GM12878 (cell line): ENCODE results near the gene FRMD8. TPM values are rescaled to one million over a fixed set of nuclear protein-coding genes. Genes with fewer than 3 reads are reported as not detected.

ENCODE experiments used
- ATAC-seq: fragments of 200-7000 bp; cut with Tn5 transposase; 3 replicates; pipeline ENCODE4 v1.9.1; 2020; ENCODE audit warnings: mild to moderate bottlenecking, moderate library complexity
- BruUV-seq: library from RNA; stranded (reverse); fragments of 400-500 nt; replicated peaks from 2 replicates; lab custom pipeline; 2021; lab: Mats Ljungman, UMichigan
- CTCF ChIA-PET: fragments of 300-600 bp; sonication (Branson Sonifier 250); formaldehyde crosslinking; extraction: SDS; loops from one replicate; lab custom pipeline; 2021; ENCODE audit warnings: inconsistent platforms; lab: Yijun Ruan, JAX
- POLR2A ChIA-PET: fragments of 350-600 bp; formaldehyde crosslinking; extraction: SDS; loops from one replicate; lab custom pipeline; 2021; ENCODE audit warnings: inconsistent platforms; lab: Charles Lee
- RAD21 ChIA-PET: fragments of 300-600 bp; sonication (Branson Sonifier 250); formaldehyde crosslinking; loops from one replicate; lab custom pipeline; 2023; ENCODE audit warnings: antibody characterized with exemption; ENCODE audit not compliant: unreplicated experiment; lab: Charles Lee
- SMC1A ChIA-PET: fragments of 300-600 bp; sonication (Branson Sonifier 250); formaldehyde crosslinking; loops from one replicate; lab custom pipeline; 2023; ENCODE audit not compliant: unreplicated experiment, uncharacterized antibody; lab: Charles Lee
- DNase-seq: peaks from one replicate; pipeline ENCODE4 v3.0.0-alpha.2; 2011; ENCODE audit warnings: low read depth, low spot score
- FAIRE-seq: peaks from 3 replicates; lab custom pipeline; 2011; peaks lifted over from hg19 to GRCh38; lab: Jason Lieb, UNC
- H2AFZ ChIP-seq: 2 replicates; pipeline ENCODE4 v1.6.0; 2011; ENCODE audit warnings: low read depth, low read length, control low read depth; ENCODE audit not compliant: control insufficient read depth
- H3K27ac ChIP-seq: 2 replicates; pipeline ENCODE4 v1.5.1; 2011; ENCODE audit warnings: control low read depth; ENCODE audit not compliant: control insufficient read depth, insufficient read depth
- H3K27me3 ChIP-seq, 2 experiments: replicated peaks in 1 of 2; 2 replicates each; pipeline versions ENCODE4 v1.6.0 to v1.6.1; 2011; ENCODE audit warnings: low read length in 1 of 2; ENCODE audit not compliant: control insufficient read depth in 2 of 2, insufficient read depth in 2 of 2
- H3K36me3 ChIP-seq, 2 experiments: 2 replicates each; pipeline ENCODE4 v1.5.1; 2011; ENCODE audit warnings: low read length in 1 of 2; ENCODE audit not compliant: control insufficient read depth in 2 of 2, insufficient read depth in 2 of 2
- H3K4me1 ChIP-seq: 2 replicates; pipeline ENCODE4 v1.6.1; 2011; ENCODE audit warnings: mild to moderate bottlenecking, low read length, moderate library complexity, mixed read lengths; ENCODE audit not compliant: control insufficient read depth, insufficient read depth
- H3K4me2 ChIP-seq: 2 replicates; pipeline ENCODE4 v1.6.0; 2011; ENCODE audit warnings: control low read depth; ENCODE audit not compliant: control insufficient read depth, insufficient read depth
- H3K4me3 ChIP-seq: fragments of 200-600 bp; sonication (generic); 2 replicates; pipeline ENCODE4 v1.5.1; 2016
- H3K79me2 ChIP-seq: 2 replicates; pipeline ENCODE4 v1.6.0; 2011; ENCODE audit warnings: low read length; ENCODE audit not compliant: control insufficient read depth, insufficient read depth
- H3K9ac ChIP-seq: 2 replicates; pipeline ENCODE4 v1.8.0; 2011; ENCODE audit warnings: low read length, control low read depth, mixed read lengths; ENCODE audit not compliant: control insufficient read depth, insufficient read depth
- H3K9me3 ChIP-seq: replicated peaks from 3 replicates; pipeline ENCODE4 v1.5.1; 2011; ENCODE audit warnings: mild to moderate bottlenecking, low read length; ENCODE audit not compliant: control insufficient read depth, insufficient read depth
- H4K20me1 ChIP-seq: 2 replicates; pipeline ENCODE4 v1.6.0; 2011; ENCODE audit not compliant: control insufficient read depth, insufficient read depth
- CREM ChIP-seq: IDR thresholded peaks from 2 replicates; pipeline ENCODE4 v1.6.1; 2014; ENCODE audit warnings: antibody characterized with exemption, low read depth
- ESRRA ChIP-seq: IDR thresholded peaks from 2 replicates; pipeline ENCODE4 v1.6.1; 2012; ENCODE audit warnings: mild to moderate bottlenecking, low read length, improper control_type of control experiment
- HSF1 ChIP-seq: fragments of 150-350 bp; IDR thresholded peaks from 2 replicates; pipeline ENCODE4 v1.6.1; 2014; ENCODE audit warnings: mild to moderate bottlenecking, low read depth, low read length
- KLF5 ChIP-seq: fragments of 450-650 bp; IDR thresholded peaks from 2 replicates; pipeline ENCODE4 v1.6.1; 2014; ENCODE audit warnings: mild to moderate bottlenecking; ENCODE audit not compliant: partially characterized antibody
- LARP7 ChIP-seq: fragments of 450-650 bp; IDR thresholded peaks from 2 replicates; pipeline ENCODE4 v1.6.1; 2017; ENCODE audit warnings: mild to moderate bottlenecking
- PAX5 ChIP-seq: IDR thresholded peaks from 2 replicates; pipeline ENCODE4 v1.6.1; 2011; ENCODE audit warnings: low read depth, low read length, borderline replicate concordance
- POLR2AphosphoS5 ChIP-seq: IDR thresholded peaks from 2 replicates; pipeline ENCODE4 v1.6.1; 2011; ENCODE audit warnings: mild to moderate bottlenecking, low read length, inconsistent platforms
- POU2F2 ChIP-seq: IDR thresholded peaks from 3 replicates; pipeline ENCODE4 v1.6.1; 2011; ENCODE audit warnings: low read depth, mild to moderate bottlenecking, low read length, borderline replicate concordance
- SMAD1 ChIP-seq: fragments of 450-650 bp; IDR thresholded peaks from 2 replicates; pipeline ENCODE4 v1.6.1; 2018; ENCODE audit warnings: mild to moderate bottlenecking, low read depth; ENCODE audit not compliant: partially characterized antibody
- SPI1 ChIP-seq: IDR thresholded peaks from 2 replicates; pipeline ENCODE4 v1.6.1; 2011; ENCODE audit warnings: low read depth, mild to moderate bottlenecking, low read length, moderate library complexity, borderline replicate concordance; ENCODE audit not compliant: insufficient read depth
- YY1 ChIP-seq: IDR thresholded peaks from 2 replicates; pipeline ENCODE4 v1.6.1; 2011; ENCODE audit warnings: low read depth, mild to moderate bottlenecking, low read length
- ZBED1 ChIP-seq: IDR thresholded peaks from 2 replicates; pipeline ENCODE4 v1.6.1; 2016; ENCODE audit warnings: borderline replicate concordance
- WGBS: methylation state at CpG from one replicate; pipeline ENCODE4 v1.1.6; 2016; ENCODE audit warnings: low lambda C conversion rate; ENCODE audit not compliant: insufficient replicate concordance, insufficient coverage; ENCODE audit errors: missing lambda C conversion rate; 5-methylcytosine and 5-hydroxymethylcytosine counted together
- in situ Hi-C: fragments of 300-500 bp; cut with MboI; formaldehyde crosslinking; loops from 9 replicates; pipeline ENCODE4 v1.14.3; 2018; ENCODE audit warnings: mixed read lengths
- intact Hi-C: fragments of 100-400 bp; cut with micrococcal nuclease; formaldehyde crosslinking; loops from one replicate; pipeline ENCODE4 v1.14.2; 2022; ENCODE audit not compliant: unreplicated experiment
- polyA plus RNA-seq, 11 experiments: library from polyadenylated mRNA; depleted of rRNA in 4 of 11; unstranded in 6 of 11; stranded (reverse) in 5 of 11; fragments of >200 nt; fragmentation: Nextera tagmentation in 4 of 11; fragmentation: Illumina TruSeq in 1 of 11; extraction: Ambion mirVana in 4 of 11; extraction: Trizol in 1 of 11; gene quantifications; 1 replicate in 1 of 11; 2 replicates in 10 of 11; pipeline versions ENCODE4 v1.2.1 to v1.2.3, GENCODE V29; 2011 to 2016; ENCODE audit warnings: inconsistent platforms in 2 of 11, missing spikeins in 2 of 11, low read depth in 1 of 11
- total RNA-seq, 4 experiments: library from RNA; depleted of rRNA in 3 of 4; stranded (reverse); fragments of >200 nt in 3 of 4; fragmentation: Illumina TruSeq in 1 of 4; extraction: Trizol in 1 of 4; gene quantifications; 2 replicates each; pipeline versions ENCODE4 v1.2.1 to v1.2.3, GENCODE V29; 2013 to 2021
- TF ChIP-seq, protein P1 (sequence below): IDR thresholded peaks from 2 replicates; pipeline ENCODE4 v1.6.1; 2011; ENCODE audit warnings: low read depth, low read length, improper control_type of control experiment, borderline replicate concordance
- TF ChIP-seq, protein P2 (sequence below): fragments of 450-650 bp; formaldehyde crosslinking; IDR thresholded peaks from 2 replicates; pipeline ENCODE4 v1.4.0; 2022; ENCODE audit warnings: mild to moderate bottlenecking, moderate library complexity
- TF ChIP-seq, protein P3 (sequence below), 3 experiments: IDR thresholded peaks in 2 of 3; conservative IDR thresholded peaks in 1 of 3; 2 replicates each; pipeline ENCODE4 v1.5.1; 2011; ENCODE audit warnings: low read depth in 3 of 3, low read length in 3 of 3, mild to moderate bottlenecking in 3 of 3, control low read depth in 2 of 3, moderate library complexity in 2 of 3, inconsistent platforms in 1 of 3, mixed read lengths in 1 of 3; ENCODE audit not compliant: control insufficient read depth in 2 of 3, insufficient read depth in 1 of 3; ENCODE audit errors: extremely low read depth in 1 of 3

The FRMD8 gene
- total and polyA plus RNA-seq, 10 of the 15 experiments (the other 5 are each of a cell fraction or from before 2014, with no cell fraction given), result 8.3 to 69.4 (median 28.0) TPM

DNA sequence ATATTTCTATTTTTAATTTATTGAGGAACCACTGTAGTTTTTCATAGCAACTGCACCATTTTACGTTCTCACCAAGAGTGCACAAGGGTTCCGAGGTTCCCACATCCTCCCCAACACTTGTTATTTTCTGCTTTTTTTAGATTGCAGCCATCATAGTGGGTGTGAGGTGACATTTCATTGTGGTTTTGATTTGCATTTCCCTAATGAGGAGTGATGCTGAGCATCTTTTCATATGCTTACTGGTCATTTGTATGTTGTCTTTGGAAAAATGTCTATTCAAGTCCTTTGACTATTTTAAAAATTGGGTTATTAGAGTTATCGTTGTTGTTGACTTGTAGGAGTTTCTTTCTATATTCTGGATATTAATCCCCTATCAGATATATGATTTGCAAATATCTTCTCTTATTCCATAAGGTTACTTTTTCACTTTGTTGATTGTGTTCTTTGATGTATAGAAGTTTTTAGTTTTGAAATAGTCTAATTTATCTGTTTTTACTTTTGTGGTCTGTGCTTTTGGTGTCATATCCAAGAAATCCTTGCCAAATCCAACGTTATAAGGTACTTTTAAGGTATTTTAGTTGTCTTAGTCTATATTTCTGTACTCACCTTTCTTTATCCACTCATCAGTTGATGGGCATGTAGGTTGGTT is 45.1 kb downstream of the FRMD8 start:
- Histone ChIP-seq H3K9me3 (no peaks in the 10 kb centered on the region), H3K4me2 (peak overlapping the region; percentile 100; the same call in 1 of the 2 replicates), H3K4me3 (peak overlapping the region; percentile 38), H3K4me1 (peaks cover 42% of the 10 kb centered on the region), H3K27me3 (no peaks in the 10 kb centered on the region), H2AFZ (no peak overlapping the region), H3K36me3 (peaks cover 2 to 12% of the 10 kb centered on the region in 2 experiments), H3K9ac (no peak overlapping the region), H3K79me2 (peaks cover 89% of the 10 kb centered on the region), H3K27ac (peak overlapping the region; percentile 100), H4K20me1 (no peaks in the 10 kb centered on the region; the same call in 1 of the 2 replicates)
- FAIRE-seq (no peak), ATAC-seq (peak; percentile 25), DNase-seq (no peak)
- intact Hi-C loops (loop anchor here (1.0 to 2.0 kb wide), 2 partner anchors 10 to 15 kb away; no protein-coding TSS in a partner anchor), in situ Hi-C loops (no loop called here)
- WGBS, result 5% methylated on average over 4 of the region's 4 CpGs
- CTCF ChIA-PET, result interaction anchor here (1.0 to 1.5 kb wide), 7 partner anchors 9 to 66 kb away, joined by 4 to 28 read pairs (median 4); no protein-coding TSS in a partner anchor
- RAD21 ChIA-PET, result interaction anchor here (1.0 to 1.4 kb wide), 4 partner anchors 11 to 156 kb away, joined by 3 to 35 read pairs (median 6); no protein-coding TSS in a partner anchor
- SMC1A ChIA-PET, result interaction anchor here (1.0 to 1.5 kb wide), 7 partner anchors 12 to 78 kb away, joined by 3 to 24 read pairs (median 6); no protein-coding TSS in a partner anchor
- BruUV-seq, result TSS peak; percentile 1
- POLR2A ChIA-PET, result interaction anchor here (1.4 kb wide), 3 partner anchors 9 to 74 kb away, joined by 4 to 8 read pairs (median 5); partner anchors contain the start of gene NEAT1
- TF ChIP-seq POU2F2 (peak; percentile 97), KLF5 (no peak), YY1 (peak; percentile 69), HSF1 (no peak), LARP7 (no peak), SMAD1 (peak; percentile 26), PAX5 (peak; percentile 66; the same call in 1 of the 2 replicates), ZBED1 (peak; percentile 74; the same call in 1 of the 2 replicates), POLR2AphosphoS5 (no peak), ESRRA (no peak), CREM (peak; percentile 70; the same call in 1 of the 2 replicates), SPI1 (peak; percentile 67; the same call in 1 of the 2 replicates)
- TF ChIP-seq, protein P1, sequence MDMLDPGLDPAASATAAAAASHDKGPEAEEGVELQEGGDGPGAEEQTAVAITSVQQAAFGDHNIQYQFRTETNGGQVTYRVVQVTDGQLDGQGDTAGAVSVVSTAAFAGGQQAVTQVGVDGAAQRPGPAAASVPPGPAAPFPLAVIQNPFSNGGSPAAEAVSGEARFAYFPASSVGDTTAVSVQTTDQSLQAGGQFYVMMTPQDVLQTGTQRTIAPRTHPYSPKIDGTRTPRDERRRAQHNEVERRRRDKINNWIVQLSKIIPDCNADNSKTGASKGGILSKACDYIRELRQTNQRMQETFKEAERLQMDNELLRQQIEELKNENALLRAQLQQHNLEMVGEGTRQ, result no peak
- TF ChIP-seq, protein P2, sequence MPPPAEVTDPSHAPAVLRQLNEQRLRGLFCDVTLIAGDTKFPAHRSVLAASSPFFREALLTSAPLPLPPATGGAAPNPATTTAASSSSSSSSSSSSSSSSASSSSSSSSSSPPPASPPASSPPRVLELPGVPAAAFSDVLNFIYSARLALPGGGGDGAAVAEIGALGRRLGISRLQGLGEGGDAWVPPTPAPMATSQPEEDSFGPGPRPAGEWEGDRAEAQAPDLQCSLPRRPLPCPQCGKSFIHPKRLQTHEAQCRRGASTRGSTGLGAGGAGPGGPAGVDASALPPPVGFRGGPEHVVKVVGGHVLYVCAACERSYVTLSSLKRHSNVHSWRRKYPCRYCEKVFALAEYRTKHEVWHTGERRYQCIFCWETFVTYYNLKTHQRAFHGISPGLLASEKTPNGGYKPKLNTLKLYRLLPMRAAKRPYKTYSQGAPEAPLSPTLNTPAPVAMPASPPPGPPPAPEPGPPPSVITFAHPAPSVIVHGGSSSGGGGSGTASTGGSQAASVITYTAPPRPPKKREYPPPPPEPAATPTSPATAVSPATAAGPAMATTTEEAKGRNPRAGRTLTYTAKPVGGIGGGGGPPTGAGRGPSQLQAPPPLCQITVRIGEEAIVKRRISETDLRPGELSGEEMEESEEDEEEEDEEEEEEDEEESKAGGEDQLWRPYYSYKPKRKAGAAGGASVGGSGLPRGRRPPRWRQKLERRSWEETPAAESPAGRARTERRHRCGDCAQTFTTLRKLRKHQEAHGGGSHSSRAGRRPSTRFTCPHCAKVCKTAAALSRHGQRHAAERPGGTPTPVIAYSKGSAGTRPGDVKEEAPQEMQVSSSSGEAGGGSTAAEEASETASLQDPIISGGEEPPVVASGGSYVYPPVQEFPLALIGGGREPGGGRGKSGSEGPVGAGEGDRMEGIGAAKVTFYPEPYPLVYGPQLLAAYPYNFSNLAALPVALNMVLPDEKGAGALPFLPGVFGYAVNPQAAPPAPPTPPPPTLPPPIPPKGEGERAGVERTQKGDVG (CRISPR knock-in tag), result no peak
- TF ChIP-seq, protein P3, sequence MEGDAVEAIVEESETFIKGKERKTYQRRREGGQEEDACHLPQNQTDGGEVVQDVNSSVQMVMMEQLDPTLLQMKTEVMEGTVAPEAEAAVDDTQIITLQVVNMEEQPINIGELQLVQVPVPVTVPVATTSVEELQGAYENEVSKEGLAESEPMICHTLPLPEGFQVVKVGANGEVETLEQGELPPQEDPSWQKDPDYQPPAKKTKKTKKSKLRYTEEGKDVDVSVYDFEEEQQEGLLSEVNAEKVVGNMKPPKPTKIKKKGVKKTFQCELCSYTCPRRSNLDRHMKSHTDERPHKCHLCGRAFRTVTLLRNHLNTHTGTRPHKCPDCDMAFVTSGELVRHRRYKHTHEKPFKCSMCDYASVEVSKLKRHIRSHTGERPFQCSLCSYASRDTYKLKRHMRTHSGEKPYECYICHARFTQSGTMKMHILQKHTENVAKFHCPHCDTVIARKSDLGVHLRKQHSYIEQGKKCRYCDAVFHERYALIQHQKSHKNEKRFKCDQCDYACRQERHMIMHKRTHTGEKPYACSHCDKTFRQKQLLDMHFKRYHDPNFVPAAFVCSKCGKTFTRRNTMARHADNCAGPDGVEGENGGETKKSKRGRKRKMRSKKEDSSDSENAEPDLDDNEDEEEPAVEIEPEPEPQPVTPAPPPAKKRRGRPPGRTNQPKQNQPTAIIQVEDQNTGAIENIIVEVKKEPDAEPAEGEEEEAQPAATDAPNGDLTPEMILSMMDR (IDR thresholded peaks at IDR 0.05 in 2 of 3, conservative IDR thresholded peaks at IDR 0.05 in 1 of 3; ENCODE audit: control insufficient read depth in 2 of 3, extremely low read depth in 1 of 3, insufficient read depth in 1 of 3, low read depth in 3 of 3, low read length in 3 of 3), result no peak
